Fibroblast of skin of left biceps (primary cell): ENCODE results near the gene DOK5.
A peak's percentile ranks its signal among the peaks of the same experiment; 100 is the strongest.
"Not testable (repeated sequence)": the region's sequence is repeated elsewhere in the genome, so short reads cannot be mapped to it uniquely, and the experiment has no call there.

Experiments used
- DNase-seq, 2 experiments: peaks; one replicate each; pipeline ENCODE4 v3.0.0-alpha.2; 2013; ENCODE audit warnings: low read depth in 2 of 2

DOK5 gene

DNA sequence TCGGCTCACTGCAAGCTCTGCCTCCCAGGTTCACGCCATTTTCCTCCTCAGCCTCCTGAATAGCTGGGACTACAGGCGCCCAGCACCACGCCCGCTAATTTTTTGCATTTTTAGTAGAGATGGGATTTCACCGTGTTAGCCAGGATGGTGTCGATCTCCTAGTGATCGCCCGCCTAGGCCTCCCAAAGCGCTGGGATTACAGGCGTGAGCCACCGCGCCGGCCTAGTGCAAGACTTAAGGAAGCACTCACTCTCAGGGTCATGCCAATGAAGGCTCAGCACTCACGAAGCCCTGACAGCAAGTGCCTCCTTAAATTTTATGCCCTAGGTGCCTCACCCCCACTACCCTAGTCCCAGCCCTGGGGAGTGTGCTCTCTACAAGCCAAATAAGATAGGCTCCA, 4.7 kb upstream of the DOK5 start:
- DNase-seq, result no peak

DNA sequence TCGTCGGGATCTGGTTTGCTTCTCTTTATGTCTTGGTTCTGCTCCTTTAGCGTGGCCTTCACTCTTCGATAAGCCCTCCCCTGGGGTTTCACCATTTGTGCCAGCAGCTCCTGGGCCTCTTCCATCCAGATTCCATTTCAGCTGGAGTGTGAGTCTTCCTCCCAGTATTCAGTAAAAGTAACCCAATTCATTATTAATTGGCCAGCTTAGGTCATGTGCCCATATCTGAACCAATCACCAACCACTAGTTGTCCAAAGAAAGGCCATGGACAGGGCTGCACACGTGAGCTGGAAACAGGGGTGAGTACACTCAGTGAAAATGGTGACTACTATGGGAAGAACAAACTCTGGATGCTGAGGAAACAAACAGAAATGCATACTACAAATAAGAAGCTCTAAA, 2.8 kb upstream of the DOK5 start:
- no peak for DNase-seq

- DNase-seq, result no peak
Measured at GRCh38 chr20:54473340-54473739, 2.1 kb upstream of the DOK5 start.

DNA sequence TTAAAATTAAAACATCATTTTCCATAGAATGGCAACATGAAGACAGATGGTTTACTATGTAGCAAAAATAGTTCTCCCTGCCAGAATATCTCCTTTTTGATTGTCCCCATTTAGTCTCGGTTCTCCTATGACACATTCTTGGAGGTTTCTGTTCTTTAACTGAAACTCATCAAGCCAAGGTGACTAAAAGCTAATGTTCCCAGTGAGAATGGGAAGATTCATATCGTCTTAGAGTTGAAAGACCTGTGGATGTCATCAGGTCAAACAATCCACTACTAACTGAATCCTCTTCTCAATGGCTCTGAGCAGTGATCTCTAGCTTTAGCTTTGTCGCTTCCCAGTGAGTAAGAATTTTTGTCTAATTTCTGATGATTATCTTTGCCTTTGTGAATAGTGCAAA, 1.3 kb upstream of the DOK5 start:
- no peak for DNase-seq

GRCh38 chr20:54474866-54475265, 527 bp upstream of the DOK5 start:
- DNase-seq, result no peak

DNA sequence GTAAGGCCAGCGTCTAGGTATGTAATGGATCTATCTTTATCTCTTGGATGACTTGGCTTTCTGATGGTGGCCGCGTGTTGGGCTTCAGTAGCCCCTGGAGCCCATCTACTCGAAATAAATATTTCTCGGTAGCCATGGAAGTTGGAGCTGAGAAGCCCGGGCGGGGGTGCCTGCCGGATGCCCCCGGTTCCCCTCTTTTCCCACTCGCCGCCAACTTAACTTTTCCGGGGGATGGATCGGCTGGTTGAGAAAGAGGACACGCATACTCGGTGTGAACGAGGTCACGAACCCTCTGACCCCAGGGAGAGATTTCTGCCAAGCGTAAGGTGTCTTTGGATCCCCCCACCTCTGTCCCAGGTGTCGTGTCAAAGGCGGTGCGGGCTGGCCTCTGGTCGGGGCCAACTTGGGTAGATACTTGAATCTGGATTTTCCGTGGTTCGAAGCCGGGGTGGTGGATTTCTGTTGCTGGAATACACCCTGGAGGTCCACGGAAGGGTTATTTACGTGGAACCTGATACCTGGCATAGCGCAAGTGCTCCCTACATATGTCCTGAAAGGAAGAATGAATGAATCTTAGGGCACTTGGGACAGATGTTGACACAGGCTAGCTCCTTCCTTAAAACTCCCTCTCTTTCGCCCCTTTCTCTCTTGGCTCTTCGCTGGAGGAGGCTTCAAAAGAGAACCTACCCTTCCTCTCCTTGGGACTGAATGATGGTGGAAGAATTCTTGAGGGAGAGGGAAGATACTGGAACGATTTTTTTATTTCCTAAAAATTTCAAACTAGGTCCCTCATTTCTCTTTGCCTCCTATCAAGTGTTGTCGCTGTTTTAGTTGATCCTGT, 996 bp downstream of the DOK5 start:
- DNase-seq, result no peak

- DNase-seq, result peak; percentile 44 to 50
Measured at GRCh38 chr20:54477191-54477955, 2.0 kb downstream of the DOK5 start.

GRCh38 chr20:54479138-54479906, 3.9 kb downstream of the DOK5 start:
- no peak for DNase-seq

DNA sequence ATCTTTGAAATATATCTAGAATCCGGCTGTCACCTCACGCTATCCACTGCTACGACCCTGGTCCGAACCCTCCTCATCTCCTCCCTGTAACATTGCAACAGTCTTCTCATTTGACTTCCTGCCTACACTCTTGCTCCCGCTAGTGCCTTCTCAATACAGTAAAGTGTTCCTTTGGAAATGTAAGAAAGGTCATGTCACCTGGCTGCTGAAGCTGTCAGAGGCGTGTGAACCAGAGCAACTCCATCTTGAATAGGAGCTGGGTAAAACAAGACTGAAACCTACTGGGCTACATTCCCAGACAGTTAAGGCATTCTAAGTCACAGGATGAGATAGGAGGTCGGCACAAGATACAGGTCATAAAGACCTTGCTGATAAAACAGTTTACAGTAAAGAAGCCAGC, 4.5 kb downstream of the DOK5 start:
- not testable (repeated sequence) for DNase-seq

DNA sequence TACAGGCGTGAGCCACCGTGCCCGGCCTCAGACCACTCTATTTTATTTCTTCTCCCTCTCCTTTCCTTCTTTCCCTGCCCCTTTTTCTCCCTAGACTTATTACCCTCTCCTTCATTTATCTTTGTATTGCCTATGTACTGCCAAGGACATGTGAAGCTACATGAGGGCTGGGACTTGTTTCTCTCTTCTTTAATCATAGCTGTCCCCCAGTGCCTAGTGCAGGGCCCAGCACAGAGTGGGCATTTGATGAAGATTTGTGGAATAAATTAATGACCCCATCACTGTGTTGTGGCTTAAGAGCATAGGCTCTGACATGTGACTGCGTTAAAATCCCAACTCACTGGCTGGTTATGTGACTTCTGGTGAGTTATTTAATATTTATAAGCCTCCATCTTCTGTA, 6.0 kb downstream of the DOK5 start:
- no peak for DNase-seq

DNA sequence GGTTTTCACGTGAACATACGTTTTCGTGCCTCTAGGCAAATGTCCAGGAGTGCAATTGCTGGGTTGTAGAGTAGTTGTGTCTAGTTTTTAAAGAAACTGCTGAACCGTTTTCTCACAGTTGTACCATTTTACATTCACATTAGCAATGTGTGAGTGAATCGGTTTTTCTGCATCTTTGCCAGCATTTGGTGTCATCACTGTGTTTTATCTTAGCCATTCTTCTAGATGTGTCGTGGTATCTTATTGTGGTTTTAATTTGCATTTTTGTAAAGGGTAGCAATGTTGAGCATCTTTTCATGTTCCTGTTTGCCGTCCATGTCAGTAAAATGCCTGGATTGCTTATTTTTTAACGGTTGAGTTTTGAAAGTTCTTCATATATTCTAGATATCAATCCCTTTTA, 10.2 kb downstream of the DOK5 start:
- DNase-seq, result no peak

- DNase-seq, result no peak
Measured at GRCh38 chr20:54486585-54486984, 11.2 kb downstream of the DOK5 start.

DNA sequence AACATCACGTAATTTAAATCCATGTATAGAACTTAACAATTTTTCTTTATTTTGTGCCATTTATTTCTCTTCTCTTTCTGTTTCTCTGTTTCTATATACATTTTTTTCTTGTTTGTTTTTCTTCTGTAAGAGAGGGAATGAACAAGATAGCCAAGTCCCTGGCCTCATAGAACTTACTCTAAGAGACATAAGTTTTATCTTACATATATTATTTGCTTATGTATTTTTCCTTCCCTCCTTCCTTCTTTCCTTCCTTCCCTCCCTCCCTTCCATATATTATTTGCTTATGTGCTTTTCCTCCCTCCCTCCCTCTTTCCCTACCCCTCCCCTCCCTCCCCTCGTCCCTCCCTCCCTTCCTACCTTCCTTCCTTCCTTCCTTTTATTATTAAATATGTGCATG, 13.0 kb downstream of the DOK5 start:
- no peak for DNase-seq

DNA sequence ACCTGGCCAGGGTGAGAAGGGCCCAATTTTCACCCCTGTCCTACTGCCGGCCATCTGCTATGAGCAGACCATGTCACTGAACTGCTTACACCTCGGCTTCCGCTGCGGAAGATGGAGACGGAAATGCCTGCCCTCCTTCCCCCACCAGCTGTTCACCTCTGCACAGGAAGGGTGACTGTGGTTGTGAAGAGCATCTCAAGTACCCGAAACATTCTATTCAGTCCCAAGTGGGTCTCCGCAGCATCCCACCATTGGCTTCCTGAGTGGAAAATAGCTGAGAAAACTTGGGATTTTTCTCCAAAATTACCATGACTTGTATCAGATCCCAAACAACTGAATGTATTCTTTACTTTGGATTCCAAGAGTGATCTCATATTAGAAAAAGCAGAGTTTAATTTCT, 16.1 kb downstream of the DOK5 start:
- no peak for DNase-seq

DNA sequence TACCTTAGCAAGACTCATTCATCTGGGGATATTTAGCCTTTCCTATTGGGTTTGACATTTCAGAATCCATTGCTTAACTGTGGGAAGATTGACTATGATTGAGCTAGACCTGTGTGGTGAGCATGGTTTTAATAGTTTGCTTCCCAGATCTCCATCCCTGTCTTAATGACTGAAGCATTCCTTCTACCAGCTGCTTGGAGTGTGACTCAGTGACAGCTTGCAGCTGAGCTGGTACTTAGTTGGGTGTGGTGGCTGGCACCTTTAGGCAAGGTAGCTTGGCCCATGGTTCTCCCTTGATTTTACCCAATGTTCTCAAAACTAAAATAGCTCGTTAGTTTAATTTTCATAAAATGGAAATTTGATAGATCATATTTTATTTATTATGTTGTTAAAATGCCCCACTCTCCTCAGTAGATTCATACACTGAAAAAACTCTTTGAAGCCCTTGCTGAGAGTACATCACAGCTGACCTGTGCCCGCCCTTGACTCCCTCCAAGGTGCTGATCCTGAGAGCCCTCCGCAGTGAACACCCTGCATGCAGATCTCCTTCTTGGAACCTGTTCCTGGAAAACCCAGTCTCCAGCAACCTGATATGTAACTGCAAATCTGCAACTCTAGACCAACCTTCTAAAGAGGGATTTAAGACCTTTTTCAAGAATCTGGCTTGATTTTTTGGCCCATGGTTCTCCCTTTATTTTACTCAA, 19.1 kb downstream of the DOK5 start:
- DNase-seq, result no peak

GRCh38 chr20:54497931-54498718, 22.7 kb downstream of the DOK5 start:
- DNase-seq, result no peak

GRCh38 chr20:54499111-54499510, 23.7 kb downstream of the DOK5 start:
- no peak for DNase-seq

DNA sequence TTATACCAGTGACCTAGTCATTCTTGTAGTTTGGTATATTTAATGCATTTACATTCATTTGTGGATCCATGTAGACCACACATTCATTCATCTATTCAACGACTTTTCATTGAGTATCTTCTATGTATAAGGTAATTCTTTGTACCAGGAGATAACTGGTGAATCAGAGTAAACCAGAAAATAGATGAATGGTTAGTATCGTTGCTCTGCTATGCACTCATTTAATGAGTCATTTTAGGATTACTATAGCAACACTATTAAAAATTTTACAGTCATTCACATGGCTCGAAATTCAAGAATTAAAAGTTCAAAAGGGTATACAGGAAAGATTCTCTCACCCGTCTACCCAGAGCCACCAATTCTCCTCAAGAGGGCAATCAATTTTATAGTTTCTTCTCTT, 26.8 kb downstream of the DOK5 start:
- DNase-seq, result no peak

- no peak for DNase-seq
Measured at GRCh38 chr20:54506643-54507042, 31.2 kb downstream of the DOK5 start.

- DNase-seq, result no peak
Measured at GRCh38 chr20:54510541-54511129, 35.2 kb downstream of the DOK5 start.

DNA sequence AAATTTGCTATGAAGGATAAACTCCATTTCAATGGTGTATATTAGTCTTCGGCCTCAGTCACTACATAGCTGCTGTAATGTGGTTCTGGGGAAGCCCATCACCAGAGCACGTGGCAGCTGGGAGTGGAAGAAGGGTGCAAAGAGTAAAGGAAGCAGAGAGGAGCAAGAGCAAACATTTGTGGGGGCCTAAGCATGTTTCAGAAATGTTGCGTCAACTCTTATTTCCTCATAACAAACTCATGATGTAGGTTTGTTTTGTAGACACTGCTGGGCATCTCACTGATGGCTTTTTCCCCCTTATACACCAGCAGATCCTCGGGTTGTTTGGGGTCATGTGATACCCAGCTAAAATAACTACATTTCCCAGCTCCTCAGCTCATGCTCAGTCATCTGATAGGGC, 37.3 kb downstream of the DOK5 start:
- DNase-seq, result no peak
